OCI-LY3 (cell line): ENCODE measurements around the gene AK4.

Source experiments
- EZH2phosphoT487 ChIP-seq: fragments of 200-600 bp; shearing (Covaris generic); IDR thresholded peaks from 2 replicates; pipeline ENCODE4 v1.6.1; 2018; ENCODE audit warnings: antibody characterized with exemption, mixed run types, low read depth
- TF ChIP-seq, protein P1 (sequence below): fragments of 200-600, 300-600 bp; sonication (generic); IDR thresholded peaks from 2 replicates; pipeline ENCODE4 v1.5.1; 2014; ENCODE audit warnings: antibody characterized with exemption, low read length, low read depth

DNA sequence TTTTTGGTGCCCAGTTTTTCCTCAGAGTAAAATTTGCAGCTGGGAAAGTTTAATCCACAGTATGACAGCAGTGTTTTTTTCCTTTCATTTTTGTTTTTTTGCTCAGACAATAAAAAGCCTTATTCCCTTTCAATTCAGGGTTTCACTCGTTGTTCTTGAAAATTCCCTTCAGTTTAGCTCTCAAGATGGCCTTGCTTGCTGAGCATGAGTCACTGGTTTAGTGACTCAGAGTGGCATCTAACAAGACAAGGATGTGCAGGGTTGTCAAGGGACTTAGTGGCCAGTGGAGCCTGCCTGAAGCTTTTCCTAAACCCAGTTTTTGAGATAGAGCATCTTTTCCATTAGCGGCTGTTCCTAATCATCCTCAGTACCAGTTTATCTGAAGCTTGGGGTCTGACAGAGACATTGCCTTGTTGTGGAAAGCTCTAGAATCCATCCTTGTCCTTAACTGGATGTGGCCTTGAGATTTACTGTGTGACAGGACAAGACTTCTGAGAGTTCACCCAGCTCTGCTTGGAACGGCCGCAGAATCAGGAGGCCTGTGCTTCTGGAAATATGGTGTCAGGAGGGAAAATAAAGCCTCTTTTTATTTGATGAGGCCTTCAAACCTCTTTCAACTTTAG is 113.0 kb downstream of the AK4 start:
- TF ChIP-seq, protein P1, sequence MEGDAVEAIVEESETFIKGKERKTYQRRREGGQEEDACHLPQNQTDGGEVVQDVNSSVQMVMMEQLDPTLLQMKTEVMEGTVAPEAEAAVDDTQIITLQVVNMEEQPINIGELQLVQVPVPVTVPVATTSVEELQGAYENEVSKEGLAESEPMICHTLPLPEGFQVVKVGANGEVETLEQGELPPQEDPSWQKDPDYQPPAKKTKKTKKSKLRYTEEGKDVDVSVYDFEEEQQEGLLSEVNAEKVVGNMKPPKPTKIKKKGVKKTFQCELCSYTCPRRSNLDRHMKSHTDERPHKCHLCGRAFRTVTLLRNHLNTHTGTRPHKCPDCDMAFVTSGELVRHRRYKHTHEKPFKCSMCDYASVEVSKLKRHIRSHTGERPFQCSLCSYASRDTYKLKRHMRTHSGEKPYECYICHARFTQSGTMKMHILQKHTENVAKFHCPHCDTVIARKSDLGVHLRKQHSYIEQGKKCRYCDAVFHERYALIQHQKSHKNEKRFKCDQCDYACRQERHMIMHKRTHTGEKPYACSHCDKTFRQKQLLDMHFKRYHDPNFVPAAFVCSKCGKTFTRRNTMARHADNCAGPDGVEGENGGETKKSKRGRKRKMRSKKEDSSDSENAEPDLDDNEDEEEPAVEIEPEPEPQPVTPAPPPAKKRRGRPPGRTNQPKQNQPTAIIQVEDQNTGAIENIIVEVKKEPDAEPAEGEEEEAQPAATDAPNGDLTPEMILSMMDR, result no peak
- no peak for TF ChIP-seq EZH2phosphoT487
